C4-2B (cell line): ENCODE measurements around the gene POLE.

ENCODE experiments used
- CTCF ChIP-seq: fragments of 450-650 bp; conservative IDR thresholded peaks from 2 replicates; pipeline ENCODE4 v1.5.1; 2017; ENCODE audit warnings: mild to moderate bottlenecking
- ZFX ChIP-seq: fragments of 450-650 bp; IDR thresholded peaks from 2 replicates; pipeline ENCODE4 v1.6.1; 2017

GRCh38 chr12:132623072-132623869 lies 63.9 kb downstream of the POLE start:
- TF ChIP-seq CTCF (no peak), ZFX (peak; percentile 39; the same call in 1 of the 2 replicates)
